HG03060 (cell line): ENCODE measurements around the gene XAB2.

Experiments used
- ATAC-seq: cut with Tn5 transposase; IDR thresholded peaks from one replicate; pipeline ENCODE4 v1.9.1; 2021; ENCODE audit warnings: low read depth, moderate number of reproducible peaks; ENCODE audit not compliant: unreplicated experiment

XAB2 gene

GRCh38 chr19:7629347-7630054 lies at the start of gene XAB2, which contains the start of gene PET100:
Gene XAB2 (minus strand): TSS chr19:7629545. CDS start chr19:7629527, 18 bp downstream.
Gene PET100 (plus strand): TSS chr19:7629793. CDS start chr19:7629834, 41 bp downstream.
- ATAC-seq, result peak; percentile 96

- ATAC-seq, result no peak
Measured at GRCh38 chr19:7677669-7678311, 48.4 kb upstream of the XAB2 start.

DNA sequence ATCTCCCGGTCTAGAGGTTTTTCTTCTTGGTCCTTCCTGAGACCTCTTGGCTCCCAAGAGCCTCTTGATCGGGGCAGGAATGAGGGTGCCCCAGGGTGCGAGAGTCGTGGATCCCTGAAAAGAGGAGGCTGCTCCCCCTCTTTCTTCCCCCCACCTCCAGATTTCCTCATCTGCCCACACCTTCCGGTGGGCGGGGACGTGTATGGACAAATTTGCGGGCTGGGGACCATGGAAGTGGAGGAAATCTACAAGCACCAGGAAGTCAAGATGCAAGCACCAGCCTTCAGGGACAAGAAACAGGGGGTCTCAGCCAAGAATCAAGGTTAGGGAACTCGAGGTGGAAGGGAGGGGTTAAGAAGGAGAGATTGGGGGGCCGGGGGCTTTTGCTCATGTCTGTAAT lies 47.5 kb upstream of the XAB2 start, which contains the start of gene MCEMP1:
Gene MCEMP1, plus strand, starts transcription at position 237 of the 400 bp plus-strand sequence. Its CDS starts 31 bp downstream, at position 268.
- no peak for ATAC-seq

DNA sequence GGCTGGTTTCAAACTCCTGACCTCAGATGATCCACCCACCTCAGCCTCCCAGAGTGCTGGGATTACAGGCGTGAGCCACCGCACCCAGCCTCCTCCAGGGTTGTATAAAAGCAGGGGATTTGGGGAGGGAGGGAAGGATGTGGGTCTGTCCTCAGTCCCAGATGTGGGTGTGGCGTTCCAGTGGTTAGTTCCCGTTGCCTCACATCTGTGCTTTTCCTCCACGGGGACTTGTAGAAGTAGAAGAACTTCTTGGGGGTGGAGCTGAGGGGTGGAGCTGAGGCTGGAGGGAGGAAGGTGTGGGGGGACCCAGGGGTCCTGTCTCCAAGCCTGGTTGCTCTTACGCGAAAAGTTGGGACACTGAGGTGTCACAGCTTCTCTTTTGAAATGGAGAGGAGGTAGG lies 47.0 kb upstream of the XAB2 start:
- no peak for ATAC-seq

GRCh38 chr19:7674010-7675005 lies 45.0 kb upstream of the XAB2 start:
- no peak for ATAC-seq

DNA sequence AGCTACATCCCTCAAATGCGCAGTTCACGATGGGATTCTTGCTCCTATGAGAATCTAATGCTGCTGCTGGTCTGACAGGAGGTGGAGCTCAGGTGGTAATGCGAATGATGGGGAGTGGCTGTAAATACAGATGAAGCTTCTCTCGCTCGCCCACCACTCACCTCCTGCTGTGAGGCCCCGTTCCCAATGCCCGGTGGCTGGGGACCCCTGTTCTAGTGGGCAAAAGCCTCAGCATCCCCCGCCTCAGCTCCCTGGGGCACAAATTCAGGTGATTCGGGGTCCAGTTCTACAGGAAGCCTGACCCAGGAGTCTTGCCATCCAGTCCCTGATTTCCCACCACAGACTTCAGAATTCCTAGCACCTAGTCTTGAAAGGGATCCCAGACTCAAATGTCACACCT lies 43.2 kb upstream of the XAB2 start:
- no peak for ATAC-seq

DNA sequence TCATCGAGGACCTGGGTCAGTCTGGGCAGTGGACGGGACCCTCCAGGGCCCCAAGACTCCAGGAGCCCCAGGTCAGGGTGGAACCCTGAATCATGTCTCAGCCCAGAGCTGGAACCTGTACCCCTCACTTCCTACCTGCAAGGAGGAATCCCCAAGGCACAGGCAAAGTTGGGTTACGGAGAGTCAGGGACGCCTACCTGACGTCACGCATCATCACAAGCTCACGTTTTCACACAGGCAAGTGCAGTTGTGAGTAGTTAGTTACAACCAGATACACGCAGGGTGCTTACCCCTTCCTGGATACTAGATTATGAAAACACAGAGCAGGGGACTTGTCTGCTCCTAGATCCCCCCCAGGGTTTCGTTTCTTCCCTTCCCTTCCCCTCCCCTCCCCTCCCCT lies 41.4 kb upstream of the XAB2 start:
- no peak for ATAC-seq

DNA sequence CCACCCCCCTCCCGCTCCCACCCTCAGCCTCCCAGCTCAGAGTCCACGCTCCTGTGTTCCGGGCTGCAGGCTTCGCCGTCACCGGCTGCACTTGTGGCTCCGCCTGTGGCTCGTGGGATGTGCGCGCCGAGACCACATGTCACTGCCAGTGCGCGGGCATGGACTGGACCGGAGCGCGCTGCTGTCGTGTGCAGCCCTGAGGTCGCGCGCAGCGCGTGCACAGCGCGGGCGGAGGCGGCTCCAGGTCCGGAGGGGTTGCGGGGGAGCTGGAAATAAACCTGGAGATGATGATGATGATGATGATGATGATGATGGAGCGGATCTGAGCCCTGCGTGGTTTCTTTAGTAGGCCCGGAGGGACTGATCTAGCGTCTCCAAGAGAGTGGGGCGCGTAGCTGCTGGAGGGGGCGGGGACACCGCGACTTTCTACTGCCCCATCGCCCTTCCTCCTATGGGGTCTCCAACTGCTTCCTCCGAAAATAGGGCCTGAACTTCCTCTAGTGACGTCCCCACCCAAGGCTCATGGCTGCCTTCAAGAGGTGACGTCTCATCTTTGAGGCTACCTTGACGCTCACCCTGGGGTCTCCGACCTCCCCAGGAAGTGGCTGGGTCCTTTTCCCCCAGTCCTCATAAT lies 40.9 kb upstream of the XAB2 start:
- ATAC-seq, result no peak

GRCh38 chr19:7669641-7670040 lies 40.3 kb upstream of the XAB2 start:
- ATAC-seq, result no peak

GRCh38 chr19:7668842-7669241 lies 39.5 kb upstream of the XAB2 start, which contains the start of gene RETN:
Gene RETN (plus strand): TSS chr19:7669049. CDS start chr19:7669327, 278 bp downstream.
- ATAC-seq, result no peak

DNA sequence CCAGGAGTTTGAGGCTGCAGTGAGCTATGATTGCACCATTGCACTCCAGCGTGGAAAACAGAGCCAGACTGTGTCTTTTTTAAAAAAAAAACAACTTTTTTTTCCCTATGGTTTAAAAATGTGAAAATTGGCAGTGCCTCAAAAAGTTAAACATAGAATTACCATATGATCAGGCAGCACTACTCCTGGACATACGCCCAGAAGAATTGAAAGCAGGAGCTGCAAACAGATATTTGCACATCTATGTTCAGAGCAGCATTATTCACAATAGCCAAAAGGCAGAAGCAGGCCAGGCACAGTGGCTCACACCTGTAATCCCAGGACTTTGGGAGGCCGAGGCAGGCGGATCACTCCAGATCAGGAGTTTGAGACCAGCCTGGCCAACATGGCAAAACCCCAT lies 35.7 kb upstream of the XAB2 start:
- no peak for ATAC-seq

- no peak for ATAC-seq
Measured at GRCh38 chr19:7663706-7664105, 34.4 kb upstream of the XAB2 start.

DNA sequence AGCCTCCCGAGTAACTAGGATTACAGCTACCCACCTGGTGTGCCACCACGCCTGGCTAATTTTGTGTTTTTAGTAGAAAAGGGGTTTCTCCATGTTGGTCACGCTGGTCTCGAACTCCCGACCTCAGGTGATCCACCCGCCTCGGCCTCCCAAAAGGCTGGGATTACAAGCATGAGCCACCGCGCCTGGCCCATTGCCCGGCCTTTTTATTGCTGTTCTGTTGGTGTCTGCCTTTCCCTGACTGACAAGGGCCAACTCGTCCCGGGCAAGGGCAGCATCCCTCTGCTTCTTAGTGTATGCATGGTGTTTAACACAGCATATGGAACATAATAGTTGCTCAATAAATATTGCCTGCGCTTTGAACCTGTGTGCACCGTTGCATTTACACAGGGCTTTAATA lies 33.3 kb upstream of the XAB2 start:
- ATAC-seq, result no peak

- no peak for ATAC-seq
Measured at GRCh38 chr19:7661744-7662538, 32.6 kb upstream of the XAB2 start.

DNA sequence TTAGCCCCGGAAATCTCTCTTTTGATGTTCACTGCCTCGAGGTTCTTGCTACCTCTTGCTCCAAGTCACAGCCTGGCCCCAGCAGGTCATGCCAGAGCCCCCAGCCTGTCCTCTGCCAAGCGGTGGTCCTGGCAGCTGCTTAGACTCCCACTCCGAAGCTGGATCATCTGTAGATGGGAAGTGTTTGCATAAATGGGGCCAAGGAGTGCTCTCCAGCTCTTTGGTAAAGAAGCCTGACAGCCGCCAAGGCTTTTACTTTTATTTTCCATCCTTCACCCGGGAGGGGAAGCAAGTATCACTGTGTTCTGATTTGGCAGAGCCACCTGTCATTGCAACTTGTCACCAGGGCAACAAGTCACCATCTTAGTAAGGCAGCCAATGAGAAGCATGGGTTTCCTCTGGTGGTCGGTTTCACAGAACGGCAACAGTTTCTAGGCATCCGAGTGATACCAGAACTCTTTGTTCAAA lies 28.9 kb upstream of the XAB2 start:
- no peak for ATAC-seq

DNA sequence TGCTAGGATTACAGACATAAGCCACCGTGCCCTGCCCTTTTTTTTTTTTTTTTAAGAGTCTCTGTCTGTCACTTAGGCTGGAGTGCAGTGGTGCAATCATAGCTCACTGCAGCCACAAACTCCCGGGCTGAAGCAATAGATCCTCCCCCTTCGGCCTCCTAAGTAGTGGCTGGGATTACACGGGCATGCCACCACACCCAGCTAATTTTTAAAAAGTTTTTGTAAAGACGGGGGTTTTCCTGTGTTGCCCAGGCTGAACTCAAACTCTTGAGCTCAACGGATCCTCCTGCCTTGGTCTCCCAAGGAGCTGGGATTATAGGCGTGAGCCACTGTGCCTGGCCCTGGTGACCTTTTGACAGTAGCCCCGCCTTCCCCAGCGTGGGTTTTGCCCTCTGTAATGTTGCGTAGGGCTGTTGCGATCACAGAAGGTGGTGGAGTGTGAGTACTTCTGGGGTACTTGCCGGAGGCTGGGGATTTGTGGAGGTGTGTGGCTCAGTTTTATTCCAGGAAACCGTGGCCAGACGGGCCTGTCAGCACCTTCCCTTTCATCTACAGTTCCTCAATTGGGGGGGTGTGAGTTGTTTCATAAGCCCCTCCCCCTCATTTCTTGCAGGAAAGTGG lies 27.9 kb upstream of the XAB2 start:
- no peak for ATAC-seq

- no peak for ATAC-seq
Measured at GRCh38 chr19:7655581-7655980, 26.2 kb upstream of the XAB2 start.

DNA sequence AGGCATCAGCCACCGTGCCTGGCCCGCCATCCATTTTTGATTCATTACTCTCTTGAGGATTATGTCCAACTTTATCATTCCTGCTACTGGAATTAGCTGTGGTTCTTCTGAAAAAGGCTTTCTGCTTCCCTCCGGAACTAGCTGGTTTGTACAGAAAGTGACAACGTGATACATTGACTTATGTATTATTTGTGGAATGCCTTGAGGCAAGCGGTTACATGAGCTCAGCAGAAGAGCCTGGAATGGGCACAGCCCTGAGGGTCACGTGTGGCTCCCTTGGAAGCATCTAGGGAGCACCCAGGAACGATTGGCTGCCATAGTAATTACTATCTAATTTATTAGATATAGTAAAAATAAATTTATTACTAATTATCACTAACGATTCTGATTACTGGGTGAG lies 25.1 kb upstream of the XAB2 start:
- ATAC-seq, result no peak

DNA sequence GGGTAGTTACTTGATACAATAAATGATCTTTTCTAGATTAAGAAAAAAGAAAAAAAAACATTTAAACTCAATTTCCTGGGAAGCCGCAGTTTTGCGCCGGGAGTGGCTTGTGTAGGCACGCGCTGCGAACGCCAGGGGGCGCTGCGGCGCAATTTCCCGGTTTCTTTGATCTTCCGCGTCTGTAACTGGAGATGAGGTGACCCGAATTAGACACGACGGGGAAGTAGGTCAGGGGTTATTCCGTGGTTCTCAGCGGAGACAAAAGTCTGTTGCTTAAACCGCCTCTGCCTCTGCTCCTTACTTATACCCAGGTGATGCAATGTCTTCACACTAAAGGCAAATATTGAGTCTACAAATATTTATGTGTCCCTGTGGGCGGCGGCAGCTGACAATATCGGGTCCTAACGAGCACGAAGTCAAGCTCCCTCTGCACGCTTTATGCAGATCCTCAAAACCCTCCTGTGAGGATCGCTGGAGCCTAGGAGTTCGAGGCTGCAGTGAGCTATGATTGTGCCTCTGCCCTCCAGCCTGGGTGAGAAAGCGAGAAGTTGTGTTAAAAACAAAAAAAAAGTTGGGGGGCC lies 22.8 kb upstream of the XAB2 start:
- no peak for ATAC-seq
